K562 treated with DMSO at 1 percent for 48 hours (cell line): ENCODE results near the gene CSAG2. TPM values are rescaled to one million over a fixed set of nuclear protein-coding genes. Genes with fewer than 3 reads are reported as not detected.

Source experiments
- total RNA-seq: library from RNA; unstranded; fragments of 300-600 nt; gene quantifications from 2 replicates; pipeline ENCODE4 v1.2.3, GENCODE V29; 2022; ENCODE audit warnings: low replicate concordance; ENCODE audit errors: extremely low read depth

The CSAG2 gene, protein sequence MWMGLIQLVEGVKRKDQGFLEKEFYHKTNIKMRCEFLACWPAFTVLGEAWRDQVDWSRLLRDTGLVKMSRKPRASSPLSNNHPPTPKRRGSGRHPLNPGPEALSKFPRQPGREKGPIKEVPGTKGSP
- total RNA-seq, result not detected in 2 replicates

DNA sequence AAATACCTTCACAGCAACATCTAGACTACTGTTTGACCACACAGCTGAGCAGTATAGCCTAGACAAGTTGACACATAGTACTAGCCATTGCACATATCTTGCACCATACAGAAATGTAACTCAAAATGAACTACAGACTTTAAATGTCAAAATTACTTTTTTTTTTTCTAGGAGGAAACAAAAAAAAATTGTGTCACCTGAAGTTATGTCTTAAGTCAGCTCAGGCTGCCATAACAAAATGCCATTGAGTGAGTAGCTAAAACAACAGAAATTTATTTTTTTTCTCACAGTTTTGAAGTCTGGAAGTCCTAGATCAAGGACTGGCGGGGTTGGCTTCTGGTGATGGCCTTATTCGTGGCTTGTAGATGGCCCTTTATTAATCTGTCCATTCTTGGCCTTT is at the start of gene CSAG2:
Gene CSAG2 (minus strand): TSS at position 101 of the 400 bp plus-strand sequence. CDS start 161 bp downstream, outside the sequence.

DNA sequence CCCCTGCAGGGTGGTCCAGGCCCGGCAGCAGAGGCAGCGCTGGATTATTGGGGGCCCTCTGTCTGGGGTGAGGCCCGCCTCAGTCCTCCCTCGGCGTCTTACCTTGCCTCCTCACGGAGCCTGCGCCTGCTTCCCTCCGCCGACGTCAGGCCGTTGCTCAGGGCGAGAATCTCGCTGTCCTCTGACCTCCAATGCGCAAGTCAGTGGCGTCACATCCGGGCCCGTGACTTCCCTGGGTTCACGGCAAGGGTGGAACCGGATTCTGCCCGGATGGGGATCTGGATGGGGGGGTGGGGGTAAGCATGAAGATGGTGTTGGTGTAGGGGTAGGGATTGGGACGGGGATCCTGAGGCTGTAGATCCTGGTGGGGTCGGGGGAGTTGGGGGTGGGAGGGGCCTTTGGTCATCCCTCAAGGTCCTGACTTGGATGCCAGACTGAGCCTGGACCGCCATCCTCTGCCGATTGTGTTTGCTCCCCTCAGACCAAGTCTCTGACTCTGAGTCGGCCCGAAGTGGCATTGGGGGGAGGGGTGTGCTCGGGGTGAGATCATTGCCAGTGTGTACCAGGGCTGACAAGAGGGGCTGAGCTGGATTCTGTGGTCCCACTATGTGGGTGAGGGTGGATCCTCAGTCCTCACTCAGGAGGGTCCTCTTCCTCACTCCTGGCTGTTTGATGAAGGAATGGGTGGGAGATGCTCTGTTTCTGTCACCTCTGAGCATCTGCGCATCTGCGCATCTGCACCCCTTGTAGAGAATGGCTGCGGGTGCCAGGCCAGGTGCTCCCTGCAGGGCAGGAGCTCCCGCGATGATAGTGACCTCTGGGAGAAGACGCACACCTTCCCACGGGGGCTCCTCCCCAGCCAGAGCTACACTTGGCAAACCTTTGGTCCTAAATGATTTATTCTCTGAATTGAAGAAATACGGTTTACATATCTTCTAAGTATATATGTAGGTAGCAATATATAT is 44.9 kb upstream of the CSAG2 start, which contains the start of gene MAGEA2:
Gene MAGEA2 (minus strand): TSS at position 157 of the 965 bp plus-strand sequence. CDS start 2,479 bp downstream, outside the sequence.

DNA sequence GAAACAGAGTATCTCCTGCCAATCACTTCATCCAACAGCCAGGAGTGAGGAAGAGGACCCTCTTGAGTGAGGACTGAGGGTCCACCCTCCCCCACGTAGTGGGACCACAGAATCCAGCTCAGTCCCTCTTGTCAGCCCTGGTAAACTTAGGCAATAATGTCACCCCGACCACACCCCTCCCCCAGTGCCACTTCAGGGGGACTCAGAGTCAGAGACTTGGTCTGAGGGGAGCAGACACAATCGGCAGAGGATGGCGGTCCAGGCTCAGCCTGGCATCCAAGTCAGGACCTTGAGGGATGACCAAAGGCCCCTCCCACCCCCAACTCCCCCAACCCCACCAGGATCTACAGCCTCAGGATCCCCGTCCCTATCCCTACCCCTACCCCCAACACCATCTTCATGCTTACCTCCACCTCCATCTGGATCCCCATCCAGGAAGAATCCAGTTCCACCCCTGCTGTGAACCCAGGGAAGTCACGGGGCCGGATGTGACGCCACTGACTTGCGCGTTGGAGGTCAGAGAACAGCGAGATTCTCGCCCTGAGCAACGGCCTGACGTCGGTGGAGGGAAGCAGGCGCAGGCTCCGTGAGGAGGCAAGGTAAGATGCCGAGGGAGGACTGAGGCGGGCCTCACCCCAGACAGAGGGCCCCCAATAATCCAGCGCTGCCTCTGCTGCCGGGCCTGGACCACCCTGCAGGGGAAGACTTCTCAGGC is 24.3 kb upstream of the CSAG2 start, which contains the start of the genes CSAG1 and MAGEA12:
Gene CSAG1 (minus strand): TSS at position 461 of the 715 bp plus-strand sequence. CDS start 1,261 bp downstream, outside the sequence.
Gene MAGEA12 (plus strand): TSS at position 497 of the 715 bp plus-strand sequence. CDS start 2,405 bp downstream, outside the sequence.

DNA sequence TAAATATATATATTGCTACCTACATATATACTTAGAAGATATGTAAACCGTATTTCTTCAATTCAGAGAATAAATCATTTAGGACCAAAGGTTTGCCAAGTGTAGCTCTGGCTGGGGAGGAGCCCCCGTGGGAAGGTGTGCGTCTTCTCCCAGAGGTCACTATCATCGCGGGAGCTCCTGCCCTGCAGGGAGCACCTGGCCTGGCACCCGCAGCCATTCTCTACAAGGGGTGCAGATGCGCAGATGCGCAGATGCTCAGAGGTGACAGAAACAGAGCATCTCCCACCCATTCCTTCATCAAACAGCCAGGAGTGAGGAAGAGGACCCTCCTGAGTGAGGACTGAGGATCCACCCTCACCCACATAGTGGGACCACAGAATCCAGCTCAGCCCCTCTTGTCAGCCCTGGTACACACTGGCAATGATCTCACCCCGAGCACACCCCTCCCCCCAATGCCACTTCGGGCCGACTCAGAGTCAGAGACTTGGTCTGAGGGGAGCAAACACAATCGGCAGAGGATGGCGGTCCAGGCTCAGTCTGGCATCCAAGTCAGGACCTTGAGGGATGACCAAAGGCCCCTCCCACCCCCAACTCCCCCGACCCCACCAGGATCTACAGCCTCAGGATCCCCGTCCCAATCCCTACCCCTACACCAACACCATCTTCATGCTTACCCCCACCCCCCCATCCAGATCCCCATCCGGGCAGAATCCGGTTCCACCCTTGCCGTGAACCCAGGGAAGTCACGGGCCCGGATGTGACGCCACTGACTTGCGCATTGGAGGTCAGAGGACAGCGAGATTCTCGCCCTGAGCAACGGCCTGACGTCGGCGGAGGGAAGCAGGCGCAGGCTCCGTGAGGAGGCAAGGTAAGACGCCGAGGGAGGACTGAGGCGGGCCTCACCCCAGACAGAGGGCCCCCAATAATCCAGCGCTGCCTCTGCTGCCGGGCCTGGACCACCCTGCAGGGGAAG is 5.0 kb upstream of the CSAG2 start, which contains the start of gene MAGEA2B:
Gene MAGEA2B (plus strand): TSS at position 814 of the 973 bp plus-strand sequence. CDS start 2,479 bp downstream, outside the sequence.

DNA sequence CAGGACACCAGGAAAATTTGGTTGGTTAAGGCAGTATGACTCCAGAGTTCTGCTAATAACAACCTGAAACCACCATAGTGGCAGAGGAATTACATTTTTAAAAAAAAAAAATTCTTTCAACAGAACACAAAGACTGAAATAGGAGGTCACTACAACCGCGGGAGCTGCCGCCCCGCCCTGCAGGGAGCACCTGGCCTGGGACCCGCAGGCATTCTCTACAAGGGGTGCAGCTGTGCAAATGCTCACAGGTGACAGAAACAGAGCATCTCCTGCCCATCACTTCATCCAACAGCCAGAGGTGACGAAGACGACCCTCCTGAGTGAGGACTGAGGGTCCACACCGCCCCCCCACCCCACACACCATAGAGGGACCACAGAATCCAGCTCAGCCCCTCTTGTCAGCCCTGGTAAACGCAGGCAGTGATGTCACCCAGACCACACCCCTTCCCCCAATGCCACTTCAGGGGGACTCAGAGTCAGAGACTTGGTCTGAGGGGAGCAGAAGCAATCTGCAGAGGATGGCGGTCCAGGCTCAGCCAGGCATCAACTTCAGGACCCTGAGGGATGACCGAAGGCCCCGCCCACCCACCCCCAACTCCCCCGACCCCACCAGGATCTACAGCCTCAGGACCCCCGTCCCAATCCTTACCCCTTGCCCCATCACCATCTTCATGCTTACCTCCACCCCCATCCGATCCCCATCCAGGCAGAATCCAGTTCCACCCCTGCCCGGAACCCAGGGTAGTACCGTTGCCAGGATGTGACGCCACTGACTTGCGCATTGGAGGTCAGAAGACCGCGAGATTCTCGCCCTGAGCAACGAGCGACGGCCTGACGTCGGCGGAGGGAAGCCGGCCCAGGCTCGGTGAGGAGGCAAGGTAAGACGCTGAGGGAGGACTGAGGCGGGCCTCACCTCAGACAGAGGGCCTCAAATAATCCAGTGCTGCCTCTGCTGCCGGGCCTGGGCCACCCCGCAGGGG is 10.8 kb downstream of the CSAG2 start, which contains the start of gene MAGEA3:
Gene MAGEA3 (plus strand): TSS at position 843 of the 980 bp plus-strand sequence. CDS start 2,039 bp downstream, outside the sequence.

Other genes starting within 250 kb of the CSAG2 start
- gene GABRQ, start 71.4 kb downstream of the CSAG2 start, total RNA-seq, result not detected in 2 replicates
- not detected in 2 replicates for gene MAGEA3, start 10.5 kb downstream of the CSAG2 start, total RNA-seq
- not detected in 2 replicates for gene MAGEA2B, start 5.4 kb upstream of the CSAG2 start, total RNA-seq
- not detected in 2 replicates for gene CSAG1, start 24.4 kb upstream of the CSAG2 start, total RNA-seq
- gene MAGEA12, start 24.5 kb upstream of the CSAG2 start, total RNA-seq, result not detected in 2 replicates
- gene MAGEA2, start 44.6 kb upstream of the CSAG2 start, total RNA-seq, result not detected in 2 replicates
- gene CSAG3, start 49.9 kb upstream of the CSAG2 start, total RNA-seq, result not detected in 2 replicates
- gene MAGEA6, start 60.4 kb upstream of the CSAG2 start, total RNA-seq, result not detected in 2 replicates
- gene CETN2, start 121.5 kb upstream of the CSAG2 start, total RNA-seq, result not detected in 2 replicates
- gene NSDHL, start 121.8 kb upstream of the CSAG2 start, total RNA-seq, result not detected in 2 replicates
- gene ZNF185, start 188.8 kb upstream of the CSAG2 start, total RNA-seq, result not detected in 2 replicates